ENCODE data around the gene TAF4B. TPM values are rescaled to one million over a fixed set of nuclear protein-coding genes. Genes with fewer than 3 reads are reported as not detected.
A peak's percentile ranks its signal among the peaks of the same experiment; 100 is the strongest.
"Not testable (repeated sequence)": the region's sequence is repeated elsewhere in the genome, so short reads cannot be mapped to it uniquely, and the experiment has no call there.

TAF4B gene
- polyA plus RNA-seq (ENCODE audit: insufficient read length in 12 of 12): 1 to 10 TPM in 10 of 12 donors, not detected in 2; 1.9 to 4.8 (median 2.7) TPM
- long read RNA-seq, donor 1: 0 reads
- long read RNA-seq, donor 2: 0 reads
- long read RNA-seq, donor 3, full-length matches to known transcripts: 1 of 1 reads
- long read RNA-seq, donor 3, partial matches to known transcripts: 0 of 1 reads
- long read RNA-seq, donor 3, other reads (novel, unspliced or antisense): 0 of 1 reads
- long read RNA-seq, donor 4, full-length matches to known transcripts: 1 of 1 reads
- long read RNA-seq, donor 4, partial matches to known transcripts: 0 of 1 reads
- long read RNA-seq, donor 4, other reads (novel, unspliced or antisense): 0 of 1 reads
- long read RNA-seq, donor 5: 0 reads
- long read RNA-seq, donor 6, full-length matches to known transcripts: 1 of 1 reads
- long read RNA-seq, donor 6, partial matches to known transcripts: 0 of 1 reads
- long read RNA-seq, donor 6, other reads (novel, unspliced or antisense): 0 of 1 reads
- long read RNA-seq, donor 7: 0 reads
- long read RNA-seq, donor 8, full-length matches to known transcripts: 1 of 1 reads
- long read RNA-seq, donor 8, partial matches to known transcripts: 0 of 1 reads
- long read RNA-seq, donor 8, other reads (novel, unspliced or antisense): 0 of 1 reads
- long read RNA-seq, donor 9: 0 reads
- long read RNA-seq, donor 10: 0 reads
- long read RNA-seq, donor 11: 0 reads

GRCh38 chr18:26226229-26227050 lies at the start of gene TAF4B:
Gene TAF4B (plus strand): TSS chr18:26226445. CDS start chr18:26226934, 489 bp downstream.
- DNase-seq: peak; percentile 95

GRCh38 chr18:26181343-26181826 lies 44.9 kb upstream of the TAF4B start:
- DNase-seq: no peak

- no peak for DNase-seq
Measured at GRCh38 chr18:26183395-26184112, 42.7 kb upstream of the TAF4B start.

GRCh38 chr18:26185267-26185666 lies 41.0 kb upstream of the TAF4B start:
- no peak for DNase-seq

GRCh38 chr18:26190506-26190905 lies 35.7 kb upstream of the TAF4B start:
- DNase-seq: no peak

- DNase-seq: no peak
Measured at GRCh38 chr18:26192233-26192632, 34.0 kb upstream of the TAF4B start.

- no peak for DNase-seq
Measured at GRCh38 chr18:26196605-26197004, 29.6 kb upstream of the TAF4B start.

- not testable (repeated sequence) for DNase-seq
Measured at GRCh38 chr18:26202001-26202400, 24.2 kb upstream of the TAF4B start.

GRCh38 chr18:26205318-26205717 lies 20.9 kb upstream of the TAF4B start:
- DNase-seq: no peak

- DNase-seq: no peak
Measured at GRCh38 chr18:26206488-26206887, 19.8 kb upstream of the TAF4B start.

GRCh38 chr18:26207937-26208336 lies 18.3 kb upstream of the TAF4B start:
- no peak for DNase-seq

- DNase-seq: no peak
Measured at GRCh38 chr18:26208977-26209376, 17.3 kb upstream of the TAF4B start.

GRCh38 chr18:26210147-26210546 lies 16.1 kb upstream of the TAF4B start:
- no peak for DNase-seq

- DNase-seq: no peak
Measured at GRCh38 chr18:26215247-26215970, 10.8 kb upstream of the TAF4B start.

- no peak for DNase-seq
Measured at GRCh38 chr18:26225022-26225693, 1.1 kb upstream of the TAF4B start.

GRCh38 chr18:26225915-26226228 lies 373 bp upstream of the TAF4B start:
- DNase-seq: no peak

GRCh38 chr18:26227051-26227670 lies 916 bp downstream of the TAF4B start:
- no peak for DNase-seq

- DNase-seq: no peak
Measured at GRCh38 chr18:26228562-26229260, 2.5 kb downstream of the TAF4B start.

- no peak for DNase-seq
Measured at GRCh38 chr18:26230497-26230896, 4.3 kb downstream of the TAF4B start.
